ENCODE data around the gene ATRNL1.
"Not testable (repeated sequence)": the region's sequence is repeated elsewhere in the genome, so short reads cannot be mapped to it uniquely, and the experiment has no call there.

Gene ATRNL1

DNA sequence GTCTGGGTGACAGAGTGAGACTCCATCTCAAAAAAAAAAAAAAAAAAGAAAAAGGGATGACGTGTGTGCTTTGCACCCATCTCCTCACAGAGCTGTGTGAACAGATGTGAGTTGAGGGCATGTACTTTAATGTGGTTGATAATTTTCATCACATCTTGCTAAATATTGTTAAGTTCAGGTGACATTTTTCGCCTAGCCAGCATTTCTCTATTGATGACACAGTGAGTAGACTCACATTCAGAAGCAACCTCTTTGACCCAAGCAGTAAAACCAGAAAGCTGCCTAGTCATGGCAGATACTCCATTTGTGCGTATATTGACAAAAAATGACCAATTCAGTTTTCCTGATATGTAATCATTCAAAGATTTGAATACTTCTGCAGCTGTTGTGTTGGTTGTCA lies 126.0 kb downstream of the ATRNL1 start:
- DNase-seq (ENCODE audit: low spot score), result no peak

DNA sequence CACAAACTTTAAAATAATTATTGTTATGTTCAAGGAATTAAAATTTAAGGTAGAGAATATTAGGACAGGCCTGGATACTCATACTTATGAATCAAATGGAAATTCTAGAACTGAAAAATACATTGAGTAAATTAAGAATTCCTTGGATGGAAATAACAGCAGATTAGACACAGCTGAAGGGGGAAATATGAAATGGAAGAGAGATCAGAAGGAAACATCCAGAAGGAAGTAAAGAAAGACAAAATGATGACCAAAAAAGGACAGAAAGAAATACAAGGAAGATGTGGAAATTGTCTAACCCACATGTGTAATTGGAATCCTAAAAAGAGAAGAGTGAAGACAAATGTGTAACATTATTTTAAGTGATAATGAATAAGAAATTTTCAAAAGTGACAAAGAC lies 128.9 kb downstream of the ATRNL1 start:
- no peak for DNase-seq (ENCODE audit: low spot score)

DNA sequence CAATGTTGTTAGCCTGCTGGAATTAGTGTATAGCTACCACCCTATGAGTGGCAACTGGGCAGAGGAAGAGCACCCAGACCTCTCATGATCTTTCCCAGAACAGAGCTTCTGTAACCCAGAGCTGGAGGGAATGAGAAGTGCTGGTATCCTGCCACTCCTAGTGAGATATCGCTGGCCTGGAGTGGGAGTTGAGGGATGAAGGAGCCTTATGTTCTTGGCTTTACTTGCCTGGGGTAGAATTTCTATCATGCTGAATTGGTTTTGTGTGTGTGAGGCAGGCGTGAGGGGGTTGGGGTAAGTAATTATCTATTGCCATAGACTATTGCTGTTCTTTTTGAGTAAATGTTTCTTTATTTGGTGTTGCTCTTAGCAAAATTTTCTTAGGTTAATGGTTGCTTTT lies 146.6 kb downstream of the ATRNL1 start:
- DNase-seq (ENCODE audit: low spot score), result no peak

DNA sequence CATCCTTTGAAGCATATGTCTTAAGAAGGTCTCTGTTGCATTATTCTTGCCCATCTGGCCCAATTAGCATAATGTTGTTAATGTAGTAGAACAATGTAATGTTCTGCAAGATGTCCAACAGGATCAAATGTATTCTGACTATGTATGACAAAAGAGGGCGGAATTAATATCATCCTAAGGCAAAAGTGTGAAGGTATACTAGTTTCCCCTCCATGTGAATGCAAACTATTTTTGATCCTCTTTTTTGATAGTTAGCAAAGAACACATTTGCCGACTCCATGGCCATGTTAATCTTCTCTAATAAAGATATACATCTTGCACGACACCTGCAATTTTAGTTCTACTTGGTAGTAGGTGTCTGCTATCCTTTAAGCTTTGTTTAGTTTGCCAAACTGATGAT lies 157.6 kb downstream of the ATRNL1 start:
- no peak for DNase-seq (ENCODE audit: low spot score)

DNA sequence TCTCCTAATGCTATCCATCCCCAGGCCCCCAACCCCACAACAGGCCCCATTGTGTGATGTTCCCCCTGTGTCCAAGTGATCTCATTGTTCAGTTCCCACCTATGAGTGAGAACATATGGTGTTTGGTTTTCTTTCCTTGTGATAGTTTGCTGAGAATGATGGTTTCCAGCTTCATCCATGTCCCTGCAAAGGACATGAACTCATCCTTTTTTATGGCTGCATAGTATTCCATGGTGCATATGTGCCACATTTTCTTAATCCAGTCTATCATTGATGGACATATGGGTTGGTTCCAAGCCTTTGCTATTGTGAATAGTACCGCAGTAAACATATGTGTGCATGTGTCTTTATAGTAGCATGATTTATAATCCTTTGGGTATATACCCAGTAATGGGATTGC lies 160.6 kb downstream of the ATRNL1 start:
- DNase-seq (ENCODE audit: low spot score), result not testable (repeated sequence)

DNA sequence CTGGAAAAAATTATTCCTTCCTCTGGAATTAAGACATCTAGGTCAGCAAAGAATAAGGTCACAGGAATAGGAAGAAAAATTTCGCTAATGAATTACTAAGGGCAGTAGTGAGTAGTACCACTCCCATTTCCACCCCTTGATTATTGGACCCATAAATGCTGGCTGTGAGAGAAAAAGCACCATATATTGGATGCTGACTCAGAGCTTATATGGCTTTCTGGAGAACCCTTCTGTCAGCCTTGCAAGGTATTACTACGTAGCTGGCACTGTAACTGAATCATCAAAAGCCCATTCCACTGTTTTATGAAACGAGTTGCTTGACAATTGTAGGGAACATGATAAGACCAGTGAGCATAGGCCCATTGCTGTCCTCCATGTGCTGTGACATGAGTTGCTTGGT lies 179.3 kb downstream of the ATRNL1 start:
- DNase-seq (ENCODE audit: low spot score), result no peak

DNA sequence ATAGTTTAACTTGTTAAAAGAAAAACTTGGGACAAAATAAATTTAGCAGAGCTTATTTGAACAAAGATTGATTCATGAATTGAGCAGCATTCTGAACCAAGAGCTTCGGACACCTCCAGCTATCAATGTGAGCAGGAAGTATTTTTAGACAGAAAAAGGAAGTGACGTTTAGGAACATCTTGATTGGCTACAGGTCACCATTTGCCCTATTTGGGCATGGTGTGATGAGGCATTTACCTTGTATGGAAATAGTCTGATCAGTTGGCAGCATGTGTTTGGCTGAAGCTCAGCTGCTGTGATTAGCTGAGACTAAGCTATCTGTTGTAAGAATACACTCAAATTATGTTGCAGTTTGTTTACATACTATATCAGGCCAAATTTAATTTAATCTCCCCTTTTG lies 185.1 kb downstream of the ATRNL1 start:
- DNase-seq (ENCODE audit: low spot score), result no peak

DNA sequence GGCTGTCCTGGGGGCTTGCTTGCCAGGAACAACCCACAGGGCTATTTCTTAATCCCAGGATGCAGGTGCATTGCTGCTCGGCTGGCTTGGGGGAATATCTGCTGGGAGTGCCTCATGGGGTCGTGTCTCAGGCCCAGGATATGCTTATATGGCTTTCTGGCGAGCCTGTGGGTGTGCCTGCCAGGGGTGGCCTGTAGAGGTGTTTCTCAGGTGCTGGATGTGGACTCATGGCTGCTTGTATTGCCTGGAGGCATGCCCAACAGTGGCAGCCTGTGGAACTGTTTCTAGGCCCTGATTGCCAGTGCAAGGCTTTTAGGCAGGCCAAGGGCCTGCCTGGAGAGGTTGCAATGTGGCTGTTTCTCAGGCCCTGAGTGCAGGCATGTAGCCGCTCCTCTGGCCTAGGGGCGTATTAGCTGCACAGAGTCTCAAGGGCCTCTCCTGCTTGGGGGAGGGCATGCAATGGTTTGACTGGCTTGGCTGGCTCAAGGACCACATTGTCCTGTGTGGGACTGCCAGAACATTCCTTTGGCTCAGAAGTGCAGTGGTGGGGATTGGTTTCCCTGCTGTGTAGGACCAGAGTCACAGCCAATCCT lies 202.1 kb downstream of the ATRNL1 start:
- DNase-seq (ENCODE audit: low spot score), result no peak

DNA sequence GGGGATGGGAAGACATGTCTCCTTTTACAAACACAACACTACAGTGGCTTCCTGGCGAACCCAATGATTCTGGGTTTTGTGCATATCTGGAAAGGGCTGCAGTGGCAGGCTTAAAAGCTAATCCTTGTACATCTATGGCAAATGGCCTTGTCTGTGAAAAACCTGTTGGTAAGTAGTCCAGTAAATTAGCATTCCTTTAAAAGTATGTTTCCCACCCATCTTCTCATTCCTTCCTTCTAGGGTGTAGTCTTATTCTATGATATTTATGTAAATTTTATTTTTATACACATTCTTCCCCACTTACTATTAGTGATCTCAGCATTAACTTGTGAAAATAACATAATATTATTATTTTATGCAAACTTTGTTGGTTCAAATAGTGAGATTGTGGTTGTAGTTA lies 206.9 kb downstream of the ATRNL1 start:
- DNase-seq (ENCODE audit: low spot score), result no peak

DNA sequence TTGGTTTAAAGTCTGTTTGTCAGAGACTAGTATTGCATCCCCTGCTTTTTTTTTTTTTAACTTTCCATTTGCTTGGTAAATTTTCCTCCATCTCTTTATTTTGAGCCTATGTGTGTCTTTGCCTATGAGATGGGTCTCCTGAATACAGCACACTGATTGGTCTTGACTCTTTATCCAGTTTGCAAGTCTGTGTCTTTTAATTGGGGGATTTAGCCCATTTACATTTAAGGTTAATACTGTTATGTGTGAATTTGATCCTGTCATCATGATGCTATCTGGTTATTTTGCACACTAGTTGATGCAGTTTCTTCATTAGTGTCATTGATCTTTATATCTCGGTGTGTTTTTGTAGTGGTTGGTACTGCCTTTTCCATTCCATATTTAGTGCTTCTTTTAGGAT lies 226.5 kb downstream of the ATRNL1 start:
- DNase-seq (ENCODE audit: low spot score), result not testable (repeated sequence)

DNA sequence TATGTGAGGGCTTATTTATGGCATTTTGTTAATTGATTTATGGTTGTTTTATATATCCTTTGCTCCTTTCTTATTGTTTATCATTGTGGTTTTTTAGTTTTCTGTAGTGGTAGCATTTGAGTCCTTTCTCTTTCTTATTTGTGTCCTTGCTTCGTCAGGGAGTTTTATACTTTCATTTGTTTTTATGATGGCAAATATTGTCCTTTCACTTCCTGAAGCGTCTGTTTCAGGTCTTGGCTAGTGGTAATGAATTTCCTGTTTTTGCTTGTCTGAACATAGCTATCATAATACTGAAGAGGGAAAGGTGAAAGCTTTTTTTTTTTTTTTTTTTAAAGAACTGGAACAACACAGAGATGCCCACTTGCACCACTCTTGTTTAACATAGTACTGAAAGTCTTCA lies 228.2 kb downstream of the ATRNL1 start:
- DNase-seq (ENCODE audit: low spot score), result no peak

DNA sequence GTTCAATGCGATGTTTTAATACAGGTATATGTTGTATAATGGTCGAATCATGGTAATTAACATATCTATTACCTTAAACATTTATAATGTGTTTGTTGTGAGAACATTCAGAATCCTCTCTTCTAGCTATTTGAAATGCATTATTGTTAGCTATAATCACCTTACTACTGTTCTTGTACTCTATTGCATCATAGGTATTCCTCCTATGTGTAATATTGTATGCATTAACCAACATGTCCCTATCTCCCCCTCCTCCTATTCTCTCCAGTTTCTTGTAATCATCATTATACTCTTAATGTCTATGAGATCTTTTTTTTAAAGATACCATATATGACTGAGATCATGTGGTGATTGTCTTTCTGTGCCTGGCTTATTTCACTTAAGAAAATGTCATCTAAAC lies 235.2 kb downstream of the ATRNL1 start:
- DNase-seq (ENCODE audit: low spot score), result no peak

DNA sequence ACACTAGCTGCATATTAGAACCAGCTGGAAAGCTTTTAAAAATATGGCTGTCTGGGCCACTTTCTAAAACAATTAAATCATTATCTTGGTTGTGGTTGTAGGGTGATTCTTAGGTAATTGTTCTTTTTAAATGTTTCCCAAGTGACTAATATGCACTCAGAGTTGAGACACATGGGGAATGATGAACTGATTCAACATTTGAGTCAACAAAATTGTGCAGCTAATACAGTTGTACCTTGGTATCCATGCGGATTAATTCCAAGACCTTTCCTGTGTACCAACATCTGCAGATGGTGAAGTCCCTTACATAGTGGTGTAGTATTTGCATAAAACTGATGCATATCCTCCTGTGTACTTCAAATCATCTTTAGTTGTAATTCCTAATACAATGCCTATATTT lies 242.2 kb downstream of the ATRNL1 start:
- no peak for DNase-seq (ENCODE audit: low spot score)

DNA sequence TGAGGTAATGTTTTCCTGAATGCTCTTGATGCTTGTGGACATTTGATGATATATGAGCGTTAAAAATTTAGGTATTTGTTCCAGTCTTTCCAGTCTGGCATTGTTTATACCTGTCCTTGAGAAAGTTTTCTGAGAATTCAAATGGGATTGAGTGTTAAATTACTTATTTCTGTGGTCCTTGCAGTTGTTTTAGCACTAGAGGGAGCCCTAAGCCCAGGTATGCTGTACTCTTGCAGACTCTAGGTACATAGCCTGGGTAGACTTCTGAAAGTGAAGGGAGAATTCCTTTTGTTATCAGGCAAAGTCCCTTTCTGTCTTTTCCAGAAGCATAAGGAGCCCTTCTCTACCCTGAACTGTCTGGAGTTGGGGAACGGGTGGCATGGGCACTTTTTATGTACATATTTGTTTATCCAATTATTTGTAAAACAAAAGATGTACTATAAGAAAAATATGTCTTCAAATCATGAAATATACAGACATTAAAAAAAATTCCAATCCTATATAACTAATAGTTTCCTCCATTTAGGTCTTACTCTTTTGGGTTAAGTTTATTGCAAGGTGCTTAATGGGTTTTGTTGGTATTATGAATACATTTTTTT lies 262.1 kb downstream of the ATRNL1 start:
- peak; percentile 24 for DNase-seq (ENCODE audit: low spot score)

DNA sequence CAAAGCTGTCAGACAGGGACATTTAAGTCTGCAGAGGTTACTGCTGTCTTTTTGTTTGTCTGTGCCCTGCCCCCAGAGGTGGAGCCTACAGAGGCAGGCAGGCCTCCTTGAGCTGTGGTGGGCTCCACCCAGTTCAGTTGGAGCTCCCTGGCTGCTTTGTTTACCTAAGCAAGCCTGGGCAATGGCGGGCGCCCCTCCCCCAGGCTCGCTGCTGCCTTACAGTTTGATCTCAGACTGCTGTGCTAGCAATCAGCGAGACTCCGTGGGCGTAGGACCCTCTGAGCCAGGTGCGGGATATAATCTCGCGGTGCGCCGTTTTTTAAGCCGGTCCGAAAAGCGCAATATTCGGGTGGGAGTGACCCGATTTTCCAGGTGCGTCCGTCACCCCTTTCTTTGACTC lies 274.8 kb downstream of the ATRNL1 start:
- not testable (repeated sequence) for DNase-seq (ENCODE audit: low spot score)

DNA sequence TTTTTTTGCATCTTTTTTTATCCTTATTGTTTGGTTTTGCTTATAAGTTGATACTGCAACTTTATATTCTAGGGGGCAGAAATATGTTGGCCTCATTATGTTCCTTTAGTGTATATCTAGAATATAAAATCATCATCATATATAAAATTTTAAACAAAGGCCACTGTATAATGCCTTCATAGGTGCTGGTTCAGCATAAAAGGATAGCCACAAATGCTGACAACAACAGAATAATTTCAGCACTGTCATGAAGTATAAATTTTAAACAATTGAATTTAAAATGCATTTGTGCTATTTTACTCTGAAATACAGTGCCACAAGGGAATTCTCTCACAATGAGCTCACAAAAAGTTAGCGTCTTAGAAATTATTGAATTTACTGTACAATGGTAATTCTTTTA lies 285.9 kb downstream of the ATRNL1 start:
- no peak for DNase-seq (ENCODE audit: low spot score)

DNA sequence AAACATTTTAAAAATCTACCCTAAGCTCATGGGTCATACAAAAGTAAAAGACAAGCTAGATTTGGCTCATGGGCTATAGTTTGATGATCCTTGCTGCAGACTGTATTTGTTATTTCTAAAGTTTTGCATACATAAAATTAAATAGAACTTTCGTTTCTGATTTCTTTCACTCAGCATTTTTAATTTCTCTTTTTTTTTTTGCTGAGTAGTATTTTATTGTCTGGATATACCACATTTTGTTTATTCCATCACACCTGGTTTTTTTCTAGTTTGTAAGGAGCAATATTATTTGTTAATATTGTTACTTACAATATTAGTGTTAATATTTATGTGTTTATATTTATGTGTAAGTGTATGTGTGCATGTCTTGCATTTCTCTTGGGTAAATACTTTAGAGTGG lies 291.5 kb downstream of the ATRNL1 start:
- no peak for DNase-seq (ENCODE audit: low spot score)

DNA sequence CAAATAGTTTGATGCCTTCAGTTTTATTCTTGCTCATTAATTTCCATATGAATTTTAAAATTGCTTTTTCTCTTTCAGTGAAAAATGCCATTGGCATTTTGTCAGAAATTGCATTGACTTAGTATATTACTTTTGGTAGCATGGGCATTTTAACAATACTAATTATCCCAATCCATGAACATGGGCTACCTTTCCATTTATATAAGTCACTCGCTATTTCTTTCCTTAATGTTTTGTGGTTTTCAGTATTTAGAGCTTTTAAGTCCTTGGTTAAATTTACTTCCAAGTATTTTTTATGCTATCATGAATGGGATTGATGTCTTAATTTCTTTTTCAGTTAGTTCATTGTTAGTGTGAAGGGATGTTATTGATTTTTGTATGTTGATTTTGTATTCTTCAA lies 297.4 kb downstream of the ATRNL1 start:
- no peak for DNase-seq (ENCODE audit: low spot score)

DNA sequence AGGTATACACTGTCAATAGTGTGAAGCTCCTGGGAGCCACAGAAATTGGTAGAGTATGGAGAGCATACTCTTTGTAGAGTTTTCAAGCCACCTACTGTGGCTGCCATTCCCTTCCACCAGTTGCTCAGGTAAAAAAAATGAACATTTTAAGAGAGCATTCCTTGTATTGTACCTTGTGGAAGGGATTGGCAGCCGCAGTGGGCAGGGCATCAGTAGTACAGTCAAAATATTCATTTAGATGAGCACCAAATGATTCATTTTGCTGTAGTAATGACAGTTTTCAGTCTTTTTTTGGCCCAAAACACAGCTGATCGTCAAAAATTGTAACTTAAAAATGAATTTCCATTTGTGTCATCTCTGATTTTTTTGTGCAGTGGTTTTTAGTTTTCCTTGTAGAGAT lies 304.9 kb downstream of the ATRNL1 start:
- no peak for DNase-seq (ENCODE audit: low spot score)

DNA sequence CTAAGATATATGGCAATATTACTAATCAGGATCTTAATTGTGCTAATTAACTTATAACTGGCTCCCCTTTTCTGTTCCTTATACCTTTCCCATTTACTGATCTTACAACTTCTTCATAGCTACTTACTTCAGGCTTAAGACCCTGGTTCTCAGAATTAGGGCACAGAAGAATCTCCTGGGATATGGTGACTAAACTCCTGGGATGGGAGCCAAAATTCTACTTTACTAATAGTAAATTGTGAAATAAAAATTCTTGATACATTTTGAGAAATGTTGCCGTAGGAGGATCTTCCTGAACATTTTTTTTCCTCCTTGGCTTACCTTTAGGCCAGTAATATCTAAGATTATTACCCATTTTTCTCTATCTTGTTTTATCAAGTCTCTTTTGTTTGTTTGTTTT lies 309.5 kb downstream of the ATRNL1 start:
- peak; percentile 6 for DNase-seq (ENCODE audit: low spot score)

DNA sequence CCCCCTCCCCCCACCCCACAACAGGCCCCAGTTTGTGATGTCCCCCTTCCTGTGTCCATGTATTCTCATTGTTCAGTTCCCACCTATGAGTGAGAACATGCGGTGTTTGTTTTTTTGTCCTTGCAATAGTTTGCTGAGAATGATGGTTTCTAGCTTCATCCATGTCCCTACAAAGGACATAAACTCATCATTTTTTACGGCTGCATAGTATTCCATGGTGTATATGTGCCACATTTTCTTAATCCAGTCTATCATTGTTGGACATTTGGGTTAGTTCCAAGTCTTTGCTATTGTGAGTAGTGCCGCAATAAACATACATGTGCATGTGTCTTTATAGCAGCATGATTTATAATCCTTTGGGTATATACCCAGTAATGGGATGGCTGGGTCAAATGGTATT lies 312.7 kb downstream of the ATRNL1 start:
- DNase-seq (ENCODE audit: low spot score), result not testable (repeated sequence)

DNA sequence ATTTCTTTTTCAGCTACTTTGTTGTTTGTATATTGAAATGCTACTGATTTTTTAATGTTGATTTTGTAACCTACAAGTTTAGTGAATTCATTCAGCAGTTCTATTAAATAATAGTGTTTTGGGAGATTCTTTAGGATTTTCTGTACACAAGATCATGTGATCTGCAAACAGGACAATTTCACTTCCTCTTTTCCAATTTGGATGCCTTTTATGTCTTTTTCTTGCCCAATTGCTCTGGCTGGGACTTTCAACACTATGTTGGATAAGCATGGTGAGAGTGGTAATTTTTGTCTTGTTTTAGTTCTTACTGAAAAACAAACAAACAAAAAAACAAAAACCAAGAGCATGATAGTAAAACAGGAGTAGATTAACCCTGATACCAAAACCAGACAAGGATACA lies 316.2 kb downstream of the ATRNL1 start:
- DNase-seq (ENCODE audit: low spot score), result no peak

DNA sequence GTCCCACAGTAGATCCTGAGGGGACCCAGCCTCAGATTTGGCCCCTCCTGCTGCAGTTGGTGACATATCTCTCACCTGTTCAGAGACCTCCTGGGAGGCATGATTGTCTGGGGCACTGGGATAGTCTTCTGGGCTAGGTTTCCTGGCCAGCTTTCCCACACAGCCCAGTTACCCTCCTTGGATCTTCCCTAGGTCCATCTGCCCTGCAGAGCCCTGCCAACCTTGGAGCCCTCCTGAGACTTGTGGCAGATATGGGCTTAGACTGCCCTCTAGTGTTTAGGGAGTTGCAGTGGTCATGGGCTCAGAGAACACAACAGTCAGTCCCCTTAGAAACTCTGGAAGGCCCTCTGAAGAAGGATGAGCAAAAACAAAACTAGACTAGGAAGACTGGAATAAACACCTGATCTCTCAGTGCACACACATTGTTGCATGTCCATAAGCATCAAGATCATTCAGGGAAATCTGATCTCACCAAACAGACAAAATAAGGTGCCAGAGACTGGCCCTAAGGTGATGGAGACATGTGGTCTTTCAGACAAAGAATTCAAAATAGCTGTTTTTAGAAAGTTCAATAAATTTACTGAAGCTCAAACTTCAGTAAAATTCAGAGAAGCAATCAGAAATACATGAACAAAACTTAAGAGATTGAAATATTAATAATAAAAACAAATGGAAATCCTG lies 324.6 kb downstream of the ATRNL1 start:
- peak; percentile 3 for DNase-seq (ENCODE audit: low spot score)

DNA sequence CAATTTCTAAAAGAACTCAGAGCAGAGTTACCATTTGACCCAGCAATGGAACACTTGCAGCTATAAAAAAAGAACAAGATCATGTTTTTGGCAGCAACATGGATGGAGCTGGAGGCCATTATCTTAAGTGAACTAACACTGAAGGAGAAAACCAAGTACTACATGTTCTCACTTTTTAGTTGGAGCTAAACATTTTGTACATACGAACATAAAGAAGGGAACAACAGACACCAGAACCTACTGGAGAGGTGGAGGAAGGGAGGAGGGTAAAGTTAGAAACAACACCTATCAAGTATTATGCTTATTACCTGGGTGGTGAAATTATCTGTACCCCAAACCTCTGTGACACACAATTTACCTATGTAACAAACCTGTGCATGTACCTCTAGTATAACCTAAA lies 329.5 kb downstream of the ATRNL1 start:
- no peak for DNase-seq (ENCODE audit: low spot score)
